IPS DF 19.7 (cell line): ENCODE data around the gene ZP4.

Experiments
- DNase-seq: peaks from one replicate; pipeline ENCODE4 v3.0.0-alpha.2; 2013; ENCODE audit warnings: low read depth, low spot score

The ZP4 gene

GRCh38 chr1:237890822-237891221 is at the start of gene ZP4:
Gene ZP4, minus strand, starts transcription at chr1:237890922. Its CDS starts 287 bp downstream, at chr1:237890635.
- no peak for DNase-seq

- DNase-seq = no peak
These were observed 47.8 kb upstream of the ZP4 start for GRCh38 chr1:237938553-237938952.

- no peak for DNase-seq
These were observed 47.3 kb upstream of the ZP4 start for GRCh38 chr1:237938068-237938467.

GRCh38 chr1:237932816-237933215 is 42.1 kb upstream of the ZP4 start:
- DNase-seq = no peak

- DNase-seq = no peak
These were observed 40.9 kb upstream of the ZP4 start for GRCh38 chr1:237931581-237931980.

- no peak for DNase-seq
These were observed 36.5 kb upstream of the ZP4 start for GRCh38 chr1:237927198-237927597.

- no peak for DNase-seq
These were observed 30.6 kb upstream of the ZP4 start for GRCh38 chr1:237921306-237921705.

- no peak for DNase-seq
These were observed 22.6 kb upstream of the ZP4 start for GRCh38 chr1:237913345-237913744.

GRCh38 chr1:237911911-237912310 is 21.2 kb upstream of the ZP4 start:
- no peak for DNase-seq

- DNase-seq = no peak
These were observed 20.1 kb upstream of the ZP4 start for GRCh38 chr1:237910834-237911233.

- DNase-seq = no peak
These were observed 13.2 kb upstream of the ZP4 start for GRCh38 chr1:237903961-237904360.

- no peak for DNase-seq
These were observed 12.4 kb upstream of the ZP4 start for GRCh38 chr1:237902960-237903743.

- DNase-seq = peak; percentile 23
These were observed 10.7 kb upstream of the ZP4 start for GRCh38 chr1:237901299-237901934.

- no peak for DNase-seq
These were observed 4.9 kb upstream of the ZP4 start for GRCh38 chr1:237895630-237896029.

- DNase-seq = no peak
These were observed 3.4 kb upstream of the ZP4 start for GRCh38 chr1:237894131-237894530.

- no peak for DNase-seq
These were observed 1.3 kb upstream of the ZP4 start for GRCh38 chr1:237891979-237892378.

- no peak for DNase-seq
These were observed 544 bp upstream of the ZP4 start for GRCh38 chr1:237891266-237891665.

GRCh38 chr1:237890416-237890815 is 306 bp downstream of the ZP4 start:
- DNase-seq = no peak

- no peak for DNase-seq
These were observed 2.6 kb downstream of the ZP4 start for GRCh38 chr1:237888143-237888542.

- no peak for DNase-seq
These were observed 3.2 kb downstream of the ZP4 start for GRCh38 chr1:237887542-237887941.

GRCh38 chr1:237884237-237884636 is 6.5 kb downstream of the ZP4 start:
- DNase-seq = no peak

GRCh38 chr1:237879195-237879594 is 11.5 kb downstream of the ZP4 start:
- DNase-seq = no peak

- DNase-seq = no peak
These were observed 12.3 kb downstream of the ZP4 start for GRCh38 chr1:237878406-237878805.
